ENCODE results near the gene CCNY.
A peak's percentile ranks its signal among the peaks of the same experiment; 100 is the strongest.

CCNY gene

DNA sequence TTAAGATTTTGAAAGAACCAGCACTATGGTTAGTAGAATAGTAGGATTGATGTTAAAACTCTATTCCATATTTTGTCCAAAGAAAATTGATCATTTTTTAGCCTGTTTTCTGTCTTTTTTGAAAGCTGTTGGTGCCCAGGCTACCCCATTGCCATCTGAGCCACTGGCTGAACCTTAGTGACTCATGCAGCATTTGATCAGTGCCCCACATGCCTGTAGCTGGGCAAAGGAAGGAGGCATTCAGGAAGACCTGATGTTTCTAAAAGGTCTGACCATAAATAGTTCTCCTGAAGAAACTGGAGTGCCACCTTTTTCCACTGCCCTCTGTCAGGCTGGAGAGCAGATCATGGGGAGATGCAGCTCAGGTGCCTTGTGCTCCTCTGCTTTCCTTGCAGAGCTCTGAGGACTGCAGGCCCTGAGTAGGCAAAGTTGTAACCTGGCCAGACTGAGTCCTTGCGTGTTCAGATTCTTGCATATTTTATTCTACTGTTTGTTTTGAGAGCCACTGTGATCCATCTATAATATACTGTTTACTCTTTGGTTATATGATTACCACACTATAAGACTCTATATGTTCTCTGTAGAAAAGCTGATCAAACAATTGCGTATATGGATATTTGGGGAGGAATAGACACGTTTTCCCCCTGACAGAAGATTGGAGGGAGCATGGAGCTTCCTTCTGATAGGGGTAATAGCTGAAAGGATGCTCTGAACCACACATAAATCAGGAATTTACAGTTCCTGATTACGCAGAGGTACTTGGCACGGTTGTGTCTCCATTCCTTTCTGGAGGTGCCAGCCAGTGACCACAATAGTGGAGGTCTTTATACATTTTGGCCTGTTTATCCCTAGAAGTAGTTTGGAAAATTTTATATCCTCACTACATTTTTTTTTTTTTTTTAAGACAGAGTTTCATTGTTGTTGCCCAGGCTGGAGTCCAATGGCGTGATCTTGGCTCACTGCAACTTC lies 219.9 kb downstream of the CCNY start:
- H3K4me3 ChIP-seq (ENCODE audit: low read depth, low read length), result no peak overlapping the region
- TF ChIP-seq, protein P1, sequence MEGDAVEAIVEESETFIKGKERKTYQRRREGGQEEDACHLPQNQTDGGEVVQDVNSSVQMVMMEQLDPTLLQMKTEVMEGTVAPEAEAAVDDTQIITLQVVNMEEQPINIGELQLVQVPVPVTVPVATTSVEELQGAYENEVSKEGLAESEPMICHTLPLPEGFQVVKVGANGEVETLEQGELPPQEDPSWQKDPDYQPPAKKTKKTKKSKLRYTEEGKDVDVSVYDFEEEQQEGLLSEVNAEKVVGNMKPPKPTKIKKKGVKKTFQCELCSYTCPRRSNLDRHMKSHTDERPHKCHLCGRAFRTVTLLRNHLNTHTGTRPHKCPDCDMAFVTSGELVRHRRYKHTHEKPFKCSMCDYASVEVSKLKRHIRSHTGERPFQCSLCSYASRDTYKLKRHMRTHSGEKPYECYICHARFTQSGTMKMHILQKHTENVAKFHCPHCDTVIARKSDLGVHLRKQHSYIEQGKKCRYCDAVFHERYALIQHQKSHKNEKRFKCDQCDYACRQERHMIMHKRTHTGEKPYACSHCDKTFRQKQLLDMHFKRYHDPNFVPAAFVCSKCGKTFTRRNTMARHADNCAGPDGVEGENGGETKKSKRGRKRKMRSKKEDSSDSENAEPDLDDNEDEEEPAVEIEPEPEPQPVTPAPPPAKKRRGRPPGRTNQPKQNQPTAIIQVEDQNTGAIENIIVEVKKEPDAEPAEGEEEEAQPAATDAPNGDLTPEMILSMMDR (IDR thresholded peaks at IDR 0.05; ENCODE audit: control insufficient read depth, extremely low read depth, insufficient read depth), result no peak
- peak; percentile 34 for DNase-seq (ENCODE audit: low read depth)

DNA sequence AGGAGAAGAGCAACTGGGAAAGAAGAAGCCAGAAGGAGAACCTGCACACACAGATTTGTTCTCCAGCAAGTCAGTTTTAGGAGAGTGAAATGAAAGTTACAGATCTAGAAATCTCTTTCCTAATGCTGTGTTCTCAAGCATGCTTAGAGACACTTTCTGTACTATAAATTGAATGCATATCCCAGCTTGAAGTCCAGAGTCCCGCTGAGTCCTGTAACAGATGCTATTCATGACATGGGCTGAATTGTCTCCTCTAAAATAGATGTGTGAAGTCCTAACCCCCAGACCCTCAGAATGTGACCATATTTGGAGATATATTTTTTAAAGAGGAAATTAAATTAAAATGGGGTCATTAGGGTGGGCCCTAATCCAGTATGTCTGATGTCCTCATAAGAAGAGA lies 222.0 kb downstream of the CCNY start:
- TF ChIP-seq, protein P1 (IDR thresholded peaks at IDR 0.05; ENCODE audit: control insufficient read depth, extremely low read depth, insufficient read depth), result no peak
- no peak overlapping the region for H3K4me3 ChIP-seq (ENCODE audit: low read depth, low read length)
- DNase-seq (ENCODE audit: low read depth), result no peak

DNA sequence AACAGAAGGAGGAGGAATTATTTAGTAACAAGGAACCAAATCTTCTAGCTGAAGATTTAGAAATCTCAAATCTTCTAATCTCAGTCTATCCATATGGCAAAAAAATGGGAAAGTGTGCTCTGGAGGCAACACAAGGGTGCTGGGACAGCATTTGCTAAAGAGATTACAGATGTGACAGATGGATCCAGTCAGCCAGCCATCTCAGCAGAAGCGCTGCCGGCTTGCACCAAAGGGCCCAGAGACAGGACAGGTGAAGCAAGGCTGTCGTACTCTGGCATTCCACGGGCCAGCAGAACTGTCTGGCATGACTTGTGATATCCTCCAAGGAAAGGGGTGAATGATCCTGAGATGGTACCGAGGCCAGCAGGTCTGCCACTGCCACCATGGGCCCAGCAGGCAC lies 223.1 kb downstream of the CCNY start:
- H3K4me3 ChIP-seq (ENCODE audit: low read depth, low read length), result no peak overlapping the region
- no peak for DNase-seq (ENCODE audit: low read depth)
- TF ChIP-seq, protein P1 (IDR thresholded peaks at IDR 0.05; ENCODE audit: control insufficient read depth, extremely low read depth, insufficient read depth), result no peak

DNA sequence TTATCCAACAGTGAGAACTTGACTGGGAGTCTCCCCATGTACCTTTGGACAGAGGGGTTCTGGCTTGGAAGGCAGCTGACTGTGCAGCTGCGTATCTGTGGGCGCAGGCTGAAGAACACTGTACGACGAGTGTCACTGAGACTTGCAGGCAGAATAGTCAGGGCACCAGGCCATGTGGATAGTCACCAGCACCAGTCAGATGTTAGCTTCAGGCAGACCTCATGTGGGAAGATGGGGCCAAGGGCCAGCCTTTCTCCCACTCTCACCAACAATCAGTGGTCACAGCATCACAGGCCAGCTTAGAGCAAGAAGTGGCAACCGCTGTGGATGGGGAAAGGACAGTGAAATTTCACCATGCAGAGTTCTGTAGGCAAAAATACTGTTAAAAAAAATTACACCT lies 225.4 kb downstream of the CCNY start:
- no peak overlapping the region for H3K4me3 ChIP-seq (ENCODE audit: low read depth, low read length)
- DNase-seq (ENCODE audit: low read depth), result no peak
- TF ChIP-seq, protein P1 (IDR thresholded peaks at IDR 0.05; ENCODE audit: control insufficient read depth, extremely low read depth, insufficient read depth), result no peak

DNA sequence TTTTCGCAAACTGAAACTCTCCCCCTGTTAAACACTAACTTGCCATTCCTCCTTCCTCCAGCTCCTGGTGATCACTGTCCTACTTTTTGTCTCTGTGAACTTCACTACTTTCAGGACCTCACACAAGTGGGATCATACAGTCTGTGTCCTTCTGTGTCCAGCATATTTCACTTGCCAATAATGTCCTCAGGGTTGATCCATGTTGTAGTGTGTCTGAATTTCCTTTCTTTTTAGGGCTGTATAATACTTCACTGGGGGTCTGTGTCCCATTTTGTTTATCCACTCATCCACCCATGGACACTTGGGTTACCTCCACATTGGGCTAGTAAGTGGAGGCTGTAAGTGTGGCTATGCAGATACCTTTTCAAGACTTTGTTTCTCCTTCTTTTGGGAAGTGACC lies 226.1 kb downstream of the CCNY start:
- TF ChIP-seq, protein P1 (IDR thresholded peaks at IDR 0.05; ENCODE audit: control insufficient read depth, extremely low read depth, insufficient read depth), result no peak
- no peak for DNase-seq (ENCODE audit: low read depth)
- no peak overlapping the region for H3K4me3 ChIP-seq (ENCODE audit: low read depth, low read length)

DNA sequence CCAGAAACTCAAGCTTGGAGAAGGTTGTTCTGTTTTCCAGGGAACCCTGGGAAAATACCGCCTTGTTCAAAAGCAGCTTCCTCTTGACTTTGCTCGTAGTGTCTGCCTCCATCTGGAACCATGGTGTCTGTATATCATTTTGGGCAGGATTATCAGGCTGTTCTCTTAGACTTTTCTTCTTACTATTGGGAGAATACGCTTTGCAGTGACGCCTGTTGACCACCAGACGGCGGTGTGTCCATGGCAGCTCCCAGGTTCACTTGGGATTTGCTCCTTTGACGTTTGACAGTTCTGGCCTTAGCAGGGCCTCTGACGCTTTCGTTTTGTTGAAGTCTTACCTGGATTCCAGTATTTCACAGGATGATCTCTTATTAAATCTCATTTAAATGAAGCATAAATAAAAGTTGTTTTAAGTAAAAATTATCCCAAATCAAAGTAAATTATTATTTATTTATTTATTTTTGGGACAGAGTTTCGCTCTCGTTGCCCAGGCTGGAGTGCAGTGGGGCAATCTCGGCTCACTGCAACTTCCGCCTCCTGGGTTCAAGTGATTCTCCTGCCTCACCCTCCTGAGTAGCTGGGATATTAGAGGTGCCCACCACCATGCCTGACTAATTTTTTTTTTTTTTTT lies 227.1 kb downstream of the CCNY start:
- no peak overlapping the region for H3K4me3 ChIP-seq (ENCODE audit: low read depth, low read length)
- DNase-seq (ENCODE audit: low read depth), result peak; percentile 46
- TF ChIP-seq, protein P1 (IDR thresholded peaks at IDR 0.05; ENCODE audit: control insufficient read depth, extremely low read depth, insufficient read depth), result peak; percentile 99

All from LNCaP clone FGC (cell line).